Adrenal gland (tissue), 12 donors: Measurements from ENCODE around the gene RAB5IF. TPM values are rescaled to one million over a fixed set of nuclear protein-coding genes. Genes with fewer than 3 reads are reported as not detected.
A peak's percentile ranks its signal among the peaks of the same experiment; 100 is the strongest.

ENCODE experiments used
- DNase-seq, 7 donors: peaks; one replicate each; pipeline ENCODE4 v3.0.0-alpha.2; 2019 to 2020
- H3K27ac ChIP-seq, 5 donors: fragments of 200-600 bp; sonication (generic) in 4 of 5; 1 replicate in 3 of 5; 2 replicates in 2 of 5; pipeline versions ENCODE4 v1.5.1 to v1.8.0; 2016 to 2020; ENCODE audit warnings: mild to moderate bottlenecking in 1 of 5
- H3K27me3 ChIP-seq: fragments of 200-600 bp; 2 replicates; pipeline ENCODE4 v1.8.0; 2021
- H3K36me3 ChIP-seq, 2 donors: fragments of 200-600 bp; replicated peaks in 1 of 2; 1 replicate in 1 of 2; 2 replicates in 1 of 2; pipeline versions ENCODE4 v1.5.1 to v1.8.0; 2018 to 2022
- H3K4me1 ChIP-seq, 2 donors: fragments of 200-600 bp; replicated peaks in 1 of 2; 1 replicate in 1 of 2; 2 replicates in 1 of 2; pipeline versions ENCODE4 v1.5.1 to v1.8.0; 2018 to 2021
- H3K4me3 ChIP-seq, 4 donors: fragments of 200-600 bp; sonication (generic) in 3 of 4; one replicate each; pipeline ENCODE4 v1.5.1; 2016 to 2018
- H3K9me3 ChIP-seq, 3 donors: fragments of 200-600 bp; sonication (generic) in 1 of 3; replicated peaks in 1 of 3; 1 replicate in 2 of 3; 2 replicates in 1 of 3; pipeline versions ENCODE4 v1.5.1 to v1.8.0; 2016 to 2021
- CTCF ChIP-seq, 6 experiments: fragments of 450-650 bp in 4 of 6; fragments of 200-600 bp in 2 of 6; sonication (generic) in 1 of 6; IDR thresholded peaks; 1 replicate in 5 of 6; 2 replicates in 1 of 6; pipeline versions ENCODE4 v1.5.1 to v1.8.0; 2016 to 2021; ENCODE audit warnings: antibody characterized with exemption in 6 of 6, mild to moderate bottlenecking in 2 of 6, moderate library complexity in 1 of 6
- POLR2A ChIP-seq, 2 donors: fragments of 450-650 bp; IDR thresholded peaks; one replicate each; pipeline ENCODE4 v1.6.1; 2017; ENCODE audit warnings: antibody characterized with exemption in 2 of 2, mild to moderate bottlenecking in 2 of 2, moderate library complexity in 1 of 2
- WGBS, 4 donors: extraction: QIAGEN DNeasy Blood & Tissue Kit in 2 of 4; methylation state at CpG; one replicate each; pipeline versions ENCODE4 v1.1.5 to v1.1.7; 2013 to 2017; 5-methylcytosine and 5-hydroxymethylcytosine counted together
- intact Hi-C, 2 donors: fragments of 100-400 bp; cut with DNase I; formaldehyde crosslinking; loops; one replicate each; pipeline versions ENCODE4 v1.14.1 to v1.15.0; 2022 to 2023
- polyA plus RNA-seq, 3 donors: library from polyadenylated mRNA; stranded (reverse); fragments of 200-250 nt in 2 of 3; fragments of 350-450 nt in 1 of 3; fragmentation: Illumina TruSeq in 1 of 3; extraction: RNeasy Lipid Tissue Mini Kit (QIAGEN cat#74804) in 1 of 3; gene quantifications; one replicate each; pipeline ENCODE4 v1.2.3, GENCODE V29; 2013 to 2014
- total RNA-seq, 9 donors: library from RNA; depleted of rRNA in 4 of 9; stranded (reverse); fragments of >200 nt in 4 of 9; fragments of 120-200 nt in 1 of 9; fragmentation: NEBNext Ultra II Directional in 1 of 9; extraction: Animal tissue kit (Norgen Biotek cat#: 25700) in 1 of 9; gene quantifications; one replicate each; pipeline versions ENCODE4 v1.1.0 to v1.2.4, GENCODE V29; 2013 to 2023
- donor health status: healthy with polysubstance abuse.
- donor health status: Bipolar disorder and iron deficiency.
- donor health status: DM: yes; HTN: yes; CAD: no.
- donor health status: DM: no; HTN: no; CAD: no.
- donor health status: DM: no; HTN: no; CAD: no.
- donor health status: DM: yes; HTN: yes; CAD: no.

The RAB5IF gene
- total and polyA plus RNA-seq, 12 donors = 44.9 to 196 (median 86.9) TPM

GRCh38 chr20:36644032-36644705 lies 38.6 kb downstream of the RAB5IF start:
- no peak overlapping the region for H3K4me3 ChIP-seq
- no peak for TF ChIP-seq CTCF (IDR thresholded peaks at IDR 0.05)
- TF ChIP-seq POLR2A (IDR thresholded peaks at IDR 0.05) = no peak
- H3K27me3 ChIP-seq = no peaks in the 10 kb centered on the region
- H3K9me3 ChIP-seq = no peaks in the 10 kb centered on the region
- WGBS, 4 donors = 76 to 100% (median 77%) methylated on average over 1 to 5 of the region's 5 CpGs
- no peak overlapping the region for H3K27ac ChIP-seq
- H3K36me3 ChIP-seq = no peaks in the 10 kb centered on the region
- intact Hi-C loops = no loop called here
- no peak for DNase-seq
- no peaks in the 10 kb centered on the region for H3K4me1 ChIP-seq

GRCh38 chr20:36644706-36645095 lies 39.1 kb downstream of the RAB5IF start:
- no peaks in the 10 kb centered on the region for H3K4me1 ChIP-seq
- H3K36me3 ChIP-seq = no peaks in the 10 kb centered on the region
- no peak overlapping the region for H3K4me3 ChIP-seq
- peak in 1 of 7 donors; percentile 31 for DNase-seq
- TF ChIP-seq CTCF (IDR thresholded peaks at IDR 0.05) (no peak), POLR2A (IDR thresholded peaks at IDR 0.05) (no peak)
- no peaks in the 10 kb centered on the region for H3K9me3 ChIP-seq
- H3K27me3 ChIP-seq = no peaks in the 10 kb centered on the region
- no peak overlapping the region for H3K27ac ChIP-seq
- WGBS, 4 donors = 76 to 80% (median 78%) methylated on average over 7 of the region's 7 CpGs
- intact Hi-C loops = no loop called here

- Histone ChIP-seq H3K4me3 (no peak overlapping the region), H3K9me3 (no peaks in the 10 kb centered on the region), H3K27ac (no peak overlapping the region), H3K4me1 (no peaks in the 10 kb centered on the region), H3K36me3 (no peaks in the 10 kb centered on the region), H3K27me3 (no peaks in the 10 kb centered on the region)
- DNase-seq = no peak
- intact Hi-C loops = no loop called here
- WGBS, 4 donors = 80 to 97% (median 93%) methylated on average over 5 to 7 of the region's 7 CpGs
- TF ChIP-seq POLR2A (IDR thresholded peaks at IDR 0.05) = no peak
- TF ChIP-seq CTCF (IDR thresholded peaks at IDR 0.05) = no peak
Observed at GRCh38 chr20:36645353-36645752, 39.8 kb downstream of the RAB5IF start.

- DNase-seq = peak in 3 of 7 donors; percentile 15 to 30 (median 25)
- Histone ChIP-seq H3K27ac (no peak within 1 kb of the TSS), H3K36me3 (no peaks in the 10 kb centered on the region), H3K27me3 (no peaks in the 10 kb centered on the region), H3K4me3 (no peak within 1 kb of the TSS), H3K4me1 (no peaks in the 10 kb centered on the region), H3K9me3 (no peaks in the 10 kb centered on the region)
- intact Hi-C loops = no loop called here
- WGBS, 4 donors = 53 to 77% (median 66%) methylated on average over 1 to 9 of the region's 9 CpGs
- TF ChIP-seq POLR2A (IDR thresholded peaks at IDR 0.05) = no peak
- TF ChIP-seq CTCF (IDR thresholded peaks at IDR 0.05) = no peak
Observed at GRCh38 chr20:36645998-36646397, 40.4 kb downstream of the RAB5IF start, which contains the start of gene SLA2. Gene SLA2 (minus strand): TSS chr20:36646196. CDS start chr20:36641335, 4,861 bp downstream.
